ENCODE results near the gene C1QTNF6.

DNA sequence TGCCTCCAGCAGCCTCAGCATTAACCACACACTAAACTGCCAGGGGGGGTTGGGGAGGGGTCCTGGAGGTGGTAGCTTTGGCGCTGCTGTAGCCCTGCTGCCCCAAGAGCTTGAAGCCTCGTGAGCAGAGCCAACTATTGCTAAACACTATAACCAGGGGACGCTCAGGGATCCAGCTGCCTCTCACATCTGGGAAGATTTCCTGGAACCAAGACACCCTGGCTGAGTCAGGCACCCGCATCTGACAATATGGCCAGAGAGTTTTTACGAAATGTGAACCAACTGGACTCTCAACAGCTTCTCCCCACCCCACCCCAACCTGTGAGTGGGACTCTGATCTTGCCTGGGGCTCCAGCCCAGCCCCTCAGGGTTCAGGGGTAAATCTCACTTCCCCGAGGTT is 14.3 kb downstream of the C1QTNF6 start:
- TF ChIP-seq CTCF (tag by site-specific recombination; IDR thresholded peaks at IDR 0.05) = no peak
- no peak for TF ChIP-seq ZNF280D (tag by site-specific recombination; IDR thresholded peaks at IDR 0.05)
- TF ChIP-seq REPIN1 (tag by site-specific recombination; IDR thresholded peaks at IDR 0.05; ENCODE audit: low read depth) = no peak
- TF ChIP-seq ZNF830 (tag by site-specific recombination; IDR thresholded peaks at IDR 0.05; ENCODE audit: low read depth) = no peak
- TF ChIP-seq ZNF169 (tag by site-specific recombination; IDR thresholded peaks at IDR 0.05) = no peak
- TF ChIP-seq ZNF155 (tag by site-specific recombination; IDR thresholded peaks at IDR 0.05) = no peak
- no peak for TF ChIP-seq ZNF184 (tag by site-specific recombination; IDR thresholded peaks at IDR 0.05)
- TF ChIP-seq, protein P1, sequence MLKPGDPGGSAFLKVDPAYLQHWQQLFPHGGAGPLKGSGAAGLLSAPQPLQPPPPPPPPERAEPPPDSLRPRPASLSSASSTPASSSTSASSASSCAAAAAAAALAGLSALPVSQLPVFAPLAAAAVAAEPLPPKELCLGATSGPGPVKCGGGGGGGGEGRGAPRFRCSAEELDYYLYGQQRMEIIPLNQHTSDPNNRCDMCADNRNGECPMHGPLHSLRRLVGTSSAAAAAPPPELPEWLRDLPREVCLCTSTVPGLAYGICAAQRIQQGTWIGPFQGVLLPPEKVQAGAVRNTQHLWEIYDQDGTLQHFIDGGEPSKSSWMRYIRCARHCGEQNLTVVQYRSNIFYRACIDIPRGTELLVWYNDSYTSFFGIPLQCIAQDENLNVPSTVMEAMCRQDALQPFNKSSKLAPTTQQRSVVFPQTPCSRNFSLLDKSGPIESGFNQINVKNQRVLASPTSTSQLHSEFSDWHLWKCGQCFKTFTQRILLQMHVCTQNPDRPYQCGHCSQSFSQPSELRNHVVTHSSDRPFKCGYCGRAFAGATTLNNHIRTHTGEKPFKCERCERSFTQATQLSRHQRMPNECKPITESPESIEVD (tag by site-specific recombination; IDR thresholded peaks at IDR 0.05) = no peak
- TF ChIP-seq OVOL3 (tag by site-specific recombination; IDR thresholded peaks at IDR 0.05) = no peak
